HG02885 (cell line): ENCODE measurements around the gene AHRR.
"Not testable (repeated sequence)": the region's sequence is repeated elsewhere in the genome, so short reads cannot be mapped to it uniquely, and the experiment has no call there.

Experiments
- ATAC-seq: cut with Tn5 transposase; IDR thresholded peaks from one replicate; pipeline ENCODE4 v1.9.1; 2021; ENCODE audit warnings: mild to moderate bottlenecking; ENCODE audit not compliant: unreplicated experiment, poor library complexity

The AHRR gene

GRCh38 chr5:464843-465590, 143.5 kb downstream of the AHRR start:
- ATAC-seq, result no peak

GRCh38 chr5:465591-466403, 144.3 kb downstream of the AHRR start:
- no peak for ATAC-seq

- no peak for ATAC-seq
Measured at GRCh38 chr5:466661-467310, 145.3 kb downstream of the AHRR start.

- ATAC-seq, result no peak
Measured at GRCh38 chr5:468401-468800, 146.9 kb downstream of the AHRR start.

GRCh38 chr5:469752-470483, 148.4 kb downstream of the AHRR start:
- ATAC-seq, result no peak

GRCh38 chr5:470961-471749, 149.6 kb downstream of the AHRR start:
- no peak for ATAC-seq

- no peak for ATAC-seq
Measured at GRCh38 chr5:471750-472058, 150.2 kb downstream of the AHRR start.

- ATAC-seq, result peak; percentile 18
Measured at GRCh38 chr5:472076-472655, 150.7 kb downstream of the AHRR start.

GRCh38 chr5:472656-473550, 151.4 kb downstream of the AHRR start:
- peak; percentile 71 for ATAC-seq

- ATAC-seq, result peak; percentile 30
Measured at GRCh38 chr5:473551-474192, 152.2 kb downstream of the AHRR start.

GRCh38 chr5:474232-474839, 152.8 kb downstream of the AHRR start:
- not testable (repeated sequence) for ATAC-seq

- no peak for ATAC-seq
Measured at GRCh38 chr5:474840-475661, 153.5 kb downstream of the AHRR start.

- no peak for ATAC-seq
Measured at GRCh38 chr5:475704-476101, 154.2 kb downstream of the AHRR start.

- no peak for ATAC-seq
Measured at GRCh38 chr5:476102-476813, 154.7 kb downstream of the AHRR start.

GRCh38 chr5:476814-477175, 155.3 kb downstream of the AHRR start:
- no peak for ATAC-seq

- ATAC-seq, result no peak
Measured at GRCh38 chr5:477247-477646, 155.7 kb downstream of the AHRR start.
